ENCODE data around the gene LY6G5B.

Gene LY6G5B

GRCh38 chr6:31641370-31641769, 28.4 kb upstream of the LY6G5B start:
- no peak for DNase-seq (ENCODE audit: low spot score)

GRCh38 chr6:31642798-31643570, 26.8 kb upstream of the LY6G5B start:
- DNase-seq (ENCODE audit: low spot score): no peak

GRCh38 chr6:31643818-31644454, 25.8 kb upstream of the LY6G5B start:
- DNase-seq (ENCODE audit: low spot score): no peak

- no peak for DNase-seq (ENCODE audit: low spot score)
These were observed 24.5 kb upstream of the LY6G5B start for GRCh38 chr6:31645325-31645724.

DNA sequence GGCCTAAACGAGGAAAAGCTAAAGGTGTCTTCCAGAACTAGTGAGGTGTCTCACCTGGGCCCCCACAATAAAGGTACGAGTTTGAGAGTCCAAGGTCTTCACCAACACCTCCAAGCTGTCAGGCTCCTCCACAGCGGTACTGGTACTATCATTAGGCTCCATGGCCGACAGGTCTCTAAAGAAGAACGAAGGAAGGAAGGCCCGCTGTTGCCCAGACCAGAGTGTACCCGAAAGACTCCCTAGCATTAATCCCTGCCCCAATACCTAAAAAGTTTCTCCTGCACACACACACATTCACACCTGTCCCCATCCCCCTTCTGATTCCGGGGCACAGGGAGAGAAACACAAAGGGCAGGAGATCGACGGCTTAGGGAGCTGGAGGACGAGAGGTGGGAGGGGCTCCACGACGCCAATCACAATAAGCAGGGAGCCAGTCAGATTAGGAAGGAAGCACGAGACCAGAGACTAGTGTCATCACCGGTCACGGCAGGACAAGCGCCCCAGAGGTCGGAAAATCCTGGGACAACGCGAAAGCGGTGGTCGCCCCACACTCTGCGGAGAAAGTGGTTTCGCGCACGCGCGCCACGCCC, 18.1 kb upstream of the LY6G5B start:
- peak; percentile 86 for DNase-seq (ENCODE audit: low spot score)

DNA sequence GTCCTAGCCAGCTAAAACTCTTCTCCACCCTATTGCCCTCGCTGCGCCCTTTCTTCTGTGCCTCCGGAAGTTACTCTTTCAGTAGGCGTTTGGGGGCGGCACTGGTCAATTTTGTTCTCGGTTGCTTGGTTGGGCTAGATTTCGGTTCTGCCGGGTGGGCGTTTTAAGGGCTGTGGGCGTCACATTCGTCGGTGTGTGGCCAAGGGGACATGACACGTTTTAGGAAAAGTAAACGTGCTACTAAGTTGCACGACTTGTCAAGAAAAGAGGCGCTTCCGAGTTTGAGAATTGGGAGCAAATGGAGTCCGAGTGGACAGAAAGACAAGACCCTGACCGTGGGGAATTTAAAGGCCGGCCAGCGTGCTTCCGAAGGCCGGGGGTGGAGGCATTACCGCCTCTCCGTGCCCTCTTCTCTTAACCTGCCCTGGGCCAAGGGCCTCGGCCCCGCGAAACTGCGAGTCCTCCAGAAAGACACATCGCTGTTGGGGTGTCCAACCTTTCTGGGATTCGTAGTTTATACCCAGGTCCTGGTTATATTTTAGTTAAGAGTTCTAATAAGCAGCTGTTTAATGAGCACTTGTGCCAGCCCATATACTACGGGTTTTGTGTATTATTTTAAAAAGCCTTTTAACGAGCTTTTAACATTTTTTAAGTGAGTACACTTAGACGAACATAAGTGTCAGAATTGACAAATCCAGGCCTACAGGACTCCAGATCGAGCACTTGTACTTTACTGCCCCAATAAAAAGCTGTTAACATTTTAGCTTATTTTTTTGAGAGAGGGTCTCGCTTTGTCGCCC, 16.7 kb upstream of the LY6G5B start:
- peak; percentile 91 for DNase-seq (ENCODE audit: low spot score)

DNA sequence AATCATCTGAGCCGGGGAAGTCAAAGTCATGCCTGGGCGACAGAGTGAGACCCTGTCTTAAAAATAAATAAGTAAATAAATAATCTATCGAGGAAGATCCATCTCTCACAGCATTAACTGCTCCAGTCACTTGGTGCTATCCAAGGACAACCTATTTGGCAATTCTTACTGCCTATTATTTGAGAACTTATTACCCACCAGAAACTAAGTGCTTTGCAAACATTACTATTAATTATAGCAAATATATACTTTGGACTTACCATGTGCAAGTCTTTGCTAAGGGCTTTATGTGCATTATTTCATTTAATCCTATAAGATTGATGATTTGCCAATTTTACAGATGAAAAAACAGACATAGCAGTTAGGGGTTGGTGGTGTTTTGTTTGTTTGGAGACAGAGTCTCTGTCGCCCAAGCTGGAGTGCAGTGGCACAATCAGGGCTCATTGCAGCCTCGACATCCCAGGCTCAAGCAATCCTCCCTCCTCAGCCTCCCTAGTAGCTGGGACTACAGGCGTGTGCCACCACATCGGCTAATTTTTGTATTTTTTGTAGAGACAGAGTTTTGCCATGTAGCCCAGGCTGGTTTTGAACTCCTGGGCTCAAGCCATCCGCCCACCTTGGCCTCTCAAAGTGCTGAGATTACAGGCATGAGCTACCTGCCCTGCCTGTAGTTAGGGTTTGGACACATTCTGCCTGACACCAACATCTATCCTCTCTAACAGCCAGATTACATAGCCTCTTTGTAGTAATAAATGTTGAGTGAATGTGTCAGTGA, 15.0 kb upstream of the LY6G5B start:
- DNase-seq (ENCODE audit: low spot score): no peak

GRCh38 chr6:31655349-31656237, 14.2 kb upstream of the LY6G5B start, which contains the start of gene APOM:
TSS of gene APOM (plus strand) at chr6:31655894. CDS start at chr6:31655967, 73 bp downstream.
- no peak for DNase-seq (ENCODE audit: low spot score)

DNA sequence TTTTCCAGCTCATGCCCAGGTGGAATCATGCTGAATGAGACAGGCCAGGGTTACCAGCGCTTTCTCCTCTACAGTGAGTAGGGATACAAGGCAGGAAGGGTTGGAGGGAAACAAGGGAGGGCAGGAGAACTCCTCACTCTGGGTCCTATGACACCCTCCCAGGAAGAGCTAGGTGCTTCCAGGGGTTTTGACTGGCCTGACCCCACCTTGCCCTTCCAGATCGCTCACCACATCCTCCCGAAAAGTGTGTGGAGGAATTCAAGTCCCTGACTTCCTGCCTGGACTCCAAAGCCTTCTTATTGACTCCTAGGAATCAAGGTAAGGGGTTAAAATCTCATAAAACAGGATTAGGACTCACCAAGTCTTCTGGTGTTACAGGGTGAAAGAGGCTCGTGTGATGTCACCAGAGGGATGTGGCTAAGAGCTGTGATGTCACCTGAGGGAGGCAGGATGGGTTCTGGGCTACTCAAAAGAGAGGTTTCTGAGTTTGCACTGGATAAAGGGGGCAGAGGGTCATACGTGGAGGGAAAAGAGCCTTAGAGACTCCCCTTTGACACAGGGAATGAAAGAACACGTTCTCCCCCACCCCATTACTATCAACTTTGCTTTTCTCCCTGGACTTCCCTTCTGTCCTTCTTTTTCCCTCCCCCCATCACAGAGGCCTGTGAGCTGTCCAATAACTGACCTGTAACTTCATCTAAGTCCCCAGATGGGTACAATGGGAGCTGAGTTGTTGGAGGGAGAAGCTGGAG, 12.2 kb upstream of the LY6G5B start:
- no peak for DNase-seq (ENCODE audit: low spot score)

DNA sequence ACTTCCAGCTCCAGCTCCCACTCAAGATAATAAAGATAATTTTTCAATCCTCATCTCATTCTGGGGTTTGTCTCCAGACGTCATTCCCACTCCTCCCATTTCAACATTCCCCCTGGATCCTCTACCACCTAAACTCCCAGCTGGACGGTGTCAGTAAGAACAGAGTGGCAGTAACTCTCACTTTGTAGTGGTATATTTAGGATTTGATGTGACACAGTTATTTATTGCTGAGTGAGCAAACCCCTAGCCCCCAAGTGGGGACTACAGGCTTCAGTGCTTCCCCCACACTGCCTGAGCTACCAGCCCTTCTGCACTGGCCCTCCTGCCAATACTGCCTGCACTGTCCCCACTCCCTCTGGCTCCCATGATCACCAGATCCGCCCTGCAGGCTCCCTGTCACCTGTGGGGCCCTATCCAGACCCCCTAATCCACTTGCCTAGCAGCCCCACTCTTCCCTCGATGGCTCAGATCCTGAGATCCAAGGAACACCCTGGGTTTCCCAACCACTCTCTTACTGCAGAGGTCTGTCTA, 11.6 kb upstream of the LY6G5B start:
- no peak for DNase-seq (ENCODE audit: low spot score)

DNA sequence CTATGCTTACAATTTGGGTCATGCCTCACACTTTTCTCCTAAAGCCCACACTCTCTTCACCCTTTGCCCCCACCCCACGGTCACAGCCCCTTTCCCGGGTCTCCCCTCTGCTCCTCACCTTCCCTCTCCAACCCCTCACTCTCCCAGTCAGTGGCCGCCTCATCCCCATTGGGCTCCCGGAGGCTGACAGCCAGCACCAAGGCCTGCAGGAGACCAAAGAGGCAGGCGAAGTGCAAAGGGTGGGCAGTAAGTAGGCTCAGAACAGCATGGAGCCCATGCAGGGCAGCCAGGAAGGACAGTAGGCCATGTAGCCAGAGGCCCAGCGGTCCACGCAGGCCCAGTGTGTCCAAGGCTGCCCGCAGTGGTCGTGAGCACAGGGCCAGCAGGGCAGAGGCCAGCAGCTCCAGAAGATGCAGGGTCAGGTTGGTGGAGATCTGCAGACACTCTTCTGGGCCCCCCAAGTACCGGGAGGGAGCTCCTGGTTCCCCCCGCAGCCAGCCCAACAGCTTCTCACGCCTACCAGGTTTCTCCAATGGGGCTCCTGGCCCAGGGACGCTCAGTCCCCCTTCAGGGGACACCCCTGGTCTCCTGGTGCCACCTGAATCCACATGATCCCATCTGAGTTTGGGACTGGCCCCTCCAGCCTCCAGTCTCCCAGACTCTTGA, 10.7 kb upstream of the LY6G5B start:
- DNase-seq (ENCODE audit: low spot score): no peak

DNA sequence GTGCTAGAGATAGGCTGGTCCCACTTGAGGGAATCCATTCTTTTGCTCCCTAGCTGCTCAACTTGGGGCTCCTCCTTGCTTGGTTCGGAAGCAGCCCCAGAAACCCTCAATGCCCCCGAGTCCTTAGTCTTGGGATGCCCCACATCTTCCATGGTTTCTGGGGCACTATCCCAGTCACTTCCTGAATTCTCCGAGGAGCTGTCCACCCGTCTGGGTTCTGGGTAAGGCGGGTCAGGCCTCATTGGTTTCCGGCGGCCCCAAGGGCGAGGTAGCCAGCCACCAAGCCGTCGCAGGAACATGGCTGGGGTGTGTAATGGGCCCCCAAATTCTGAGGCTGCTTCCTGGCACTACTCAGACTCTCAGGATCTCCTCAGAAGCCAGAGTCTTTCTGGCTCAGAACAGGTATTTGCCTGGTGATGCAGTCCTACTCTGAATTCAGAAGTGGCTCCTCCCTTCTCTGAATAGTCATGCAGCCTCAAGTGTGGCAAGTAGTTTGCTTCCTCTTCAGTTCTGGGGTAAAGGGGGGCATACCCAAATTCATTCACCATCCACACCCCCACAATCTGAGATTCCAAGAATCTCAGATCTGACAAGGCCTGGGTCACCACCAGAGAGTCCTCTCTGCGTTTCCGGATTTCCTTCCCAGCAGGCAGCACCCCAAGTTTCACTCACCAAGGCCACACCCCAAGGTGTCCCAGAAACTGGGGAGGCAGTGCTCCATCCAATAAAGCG, 10.0 kb upstream of the LY6G5B start:
- peak; percentile 42 for DNase-seq (ENCODE audit: low spot score)

GRCh38 chr6:31660381-31661261, 9.2 kb upstream of the LY6G5B start, which contains the start of gene C6orf47:
TSS of gene C6orf47 (minus strand) at chr6:31660778. CDS start at chr6:31659947, 831 bp downstream.
- peak; percentile 93 for DNase-seq (ENCODE audit: low spot score)

- no peak for DNase-seq (ENCODE audit: low spot score)
These were observed 8.3 kb upstream of the LY6G5B start for GRCh38 chr6:31661262-31662123.

DNA sequence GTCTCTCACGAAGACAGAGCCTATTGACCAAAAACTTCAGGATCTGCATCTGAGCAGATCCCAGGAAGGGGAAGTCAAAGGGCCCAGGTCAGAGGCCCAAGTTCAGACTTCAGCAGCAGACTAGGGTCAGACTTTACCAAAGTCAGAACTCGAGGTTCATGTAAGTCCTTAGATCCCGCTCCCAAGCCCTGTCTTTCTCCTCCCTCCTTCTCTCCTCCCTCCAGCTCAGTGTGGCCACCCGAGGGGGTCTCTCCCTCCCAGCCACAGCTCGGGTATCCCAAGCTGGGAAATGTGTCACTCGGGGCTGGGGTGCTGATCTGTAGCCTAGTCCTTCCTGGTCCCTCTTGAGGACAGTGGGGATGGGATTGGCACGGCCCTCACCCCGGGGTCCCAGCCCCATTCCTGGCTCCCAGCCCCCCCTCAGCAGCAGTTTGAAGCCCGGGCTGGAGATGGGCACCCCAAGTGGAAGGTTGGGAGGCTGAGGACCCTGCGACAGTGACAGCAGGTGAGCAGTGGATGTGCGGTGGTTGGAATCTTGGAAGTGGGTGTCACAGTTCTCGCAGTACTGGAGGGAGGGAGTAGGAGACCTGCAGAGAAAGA, 7.6 kb upstream of the LY6G5B start:
- DNase-seq (ENCODE audit: low spot score): no peak

Data from GM03348 (cell line).